Measurements from ENCODE around the gene PLPP1.
A peak's percentile ranks its signal among the peaks of the same experiment; 100 is the strongest.

The PLPP1 gene

GRCh38 chr5:55411876-55412275, 122.9 kb downstream of the PLPP1 start:
- H3K9me3 ChIP-seq (ENCODE audit: control insufficient read depth, low read length), result no peaks in the 10 kb centered on the region
- no peak overlapping the region for H2BK12ac ChIP-seq (ENCODE audit: low read length in 2 of 2)
- no peak overlapping the region for H2AFZ ChIP-seq (ENCODE audit: low read depth, low read length)
- no peak overlapping the region for H2BK120ac ChIP-seq (ENCODE audit: low read depth, low read length)
- H2BK5ac ChIP-seq (ENCODE audit: low read depth, low read length, poor library complexity, severe bottlenecking), result no peak overlapping the region
- no peaks in the 10 kb centered on the region for H3K27me3 ChIP-seq (ENCODE audit: control insufficient read depth in 1 of 2, insufficient read depth in 1 of 2, low read length in 2 of 2)
- no CpG with 5 or more reads among the region's 1 CpG for WGBS
- no peak overlapping the region for H4K91ac ChIP-seq (ENCODE audit: low read length)
- H3K4ac ChIP-seq (ENCODE audit: low read depth in 1 of 2, low read length in 2 of 2), result no peak overlapping the region
- no peak overlapping the region for H2BK15ac ChIP-seq (ENCODE audit: low read depth, poor library complexity, severe bottlenecking)
- no peak overlapping the region for H3K9ac ChIP-seq (ENCODE audit: low read length)
- peaks cover 3% of the 10 kb centered on the region for H3K4me1 ChIP-seq (ENCODE audit: control insufficient read depth, insufficient read depth, low read depth, low read length)
- no peak overlapping the region for H3K23ac ChIP-seq (ENCODE audit: low read length in 2 of 2)
- H3K4me3 ChIP-seq (ENCODE audit: insufficient read depth in 1 of 2, low read depth in 1 of 2, low read length in 2 of 2), result no peak overlapping the region
- no peak for DNase-seq
- H3K14ac ChIP-seq (ENCODE audit: low read length in 2 of 2), result no peak overlapping the region
- no peak overlapping the region for H3K18ac ChIP-seq (ENCODE audit: low read depth in 1 of 2, low read length in 2 of 2)
- H3K79me1 ChIP-seq (replicated peaks; ENCODE audit: low read length, poor library complexity, severe bottlenecking), result peaks cover 4% of the 10 kb centered on the region
- peaks cover 3 to 41% of the 10 kb centered on the region in 2 experiments for H3K36me3 ChIP-seq (ENCODE audit: control insufficient read depth in 1 of 2, insufficient read depth in 2 of 2, low read depth in 1 of 2, low read length in 2 of 2)
- no peak overlapping the region for H4K8ac ChIP-seq (ENCODE audit: low read length)
- H2AK5ac ChIP-seq (ENCODE audit: low read length, severe bottlenecking), result no peak overlapping the region
- no peak overlapping the region for H3K27ac ChIP-seq (ENCODE audit: low read length, poor library complexity, severe bottlenecking)
- no peak overlapping the region for H3K4me2 ChIP-seq (ENCODE audit: low read length, poor library complexity, severe bottlenecking)

GRCh38 chr5:55410845-55411244, 123.9 kb downstream of the PLPP1 start:
- DNase-seq, result no peak
- no peak overlapping the region for H3K23ac ChIP-seq (ENCODE audit: low read length in 2 of 2)
- H3K27ac ChIP-seq (ENCODE audit: low read length, poor library complexity, severe bottlenecking), result no peak overlapping the region
- peaks cover 3% of the 10 kb centered on the region for H3K4me1 ChIP-seq (ENCODE audit: control insufficient read depth, insufficient read depth, low read depth, low read length)
- H2BK12ac ChIP-seq (ENCODE audit: low read length in 2 of 2), result no peak overlapping the region
- H3K4me3 ChIP-seq (ENCODE audit: insufficient read depth in 1 of 2, low read depth in 1 of 2, low read length in 2 of 2), result no peak overlapping the region
- no peak overlapping the region for H3K4ac ChIP-seq (ENCODE audit: low read depth in 1 of 2, low read length in 2 of 2)
- H2BK5ac ChIP-seq (ENCODE audit: low read depth, low read length, poor library complexity, severe bottlenecking), result no peak overlapping the region
- 100% methylated on average over 2 of the region's 3 CpGs for WGBS
- H3K14ac ChIP-seq (ENCODE audit: low read length in 2 of 2), result no peak overlapping the region
- no peak overlapping the region for H3K4me2 ChIP-seq (ENCODE audit: low read length, poor library complexity, severe bottlenecking)
- H2BK15ac ChIP-seq (ENCODE audit: low read depth, poor library complexity, severe bottlenecking), result no peak overlapping the region
- peaks cover 3 to 51% of the 10 kb centered on the region in 2 experiments for H3K36me3 ChIP-seq (ENCODE audit: control insufficient read depth in 1 of 2, insufficient read depth in 2 of 2, low read depth in 1 of 2, low read length in 2 of 2)
- no peak overlapping the region for H3K18ac ChIP-seq (ENCODE audit: low read depth in 1 of 2, low read length in 2 of 2)
- H2AFZ ChIP-seq (ENCODE audit: low read depth, low read length), result no peak overlapping the region
- H2BK120ac ChIP-seq (ENCODE audit: low read depth, low read length), result no peak overlapping the region
- no peak overlapping the region for H3K9ac ChIP-seq (ENCODE audit: low read length)
- H2AK5ac ChIP-seq (ENCODE audit: low read length, severe bottlenecking), result no peak overlapping the region
- no peak overlapping the region for H4K91ac ChIP-seq (ENCODE audit: low read length)
- no peaks in the 10 kb centered on the region for H3K27me3 ChIP-seq (ENCODE audit: control insufficient read depth in 1 of 2, insufficient read depth in 1 of 2, low read length in 2 of 2)
- H4K8ac ChIP-seq (ENCODE audit: low read length), result no peak overlapping the region
- H3K9me3 ChIP-seq (ENCODE audit: control insufficient read depth, low read length), result no peaks in the 10 kb centered on the region
- H3K79me1 ChIP-seq (replicated peaks; ENCODE audit: low read length, poor library complexity, severe bottlenecking), result peaks cover 4% of the 10 kb centered on the region

GRCh38 chr5:55409775-55410174, 125.0 kb downstream of the PLPP1 start:
- H3K36me3 ChIP-seq (ENCODE audit: control insufficient read depth in 1 of 2, insufficient read depth in 2 of 2, low read depth in 1 of 2, low read length in 2 of 2), result peaks cover 5 to 58% of the 10 kb centered on the region in 2 experiments
- no peak overlapping the region for H4K8ac ChIP-seq (ENCODE audit: low read length)
- no CpG with 5 or more reads among the region's 1 CpG for WGBS
- H3K27ac ChIP-seq (ENCODE audit: low read length, poor library complexity, severe bottlenecking), result no peak overlapping the region
- no peak overlapping the region for H3K18ac ChIP-seq (ENCODE audit: low read depth in 1 of 2, low read length in 2 of 2)
- H2AFZ ChIP-seq (ENCODE audit: low read depth, low read length), result no peak overlapping the region
- no peak overlapping the region for H2BK12ac ChIP-seq (ENCODE audit: low read length in 2 of 2)
- H3K79me1 ChIP-seq (replicated peaks; ENCODE audit: low read length, poor library complexity, severe bottlenecking), result peaks cover 4% of the 10 kb centered on the region
- no peak overlapping the region for H4K91ac ChIP-seq (ENCODE audit: low read length)
- no peak overlapping the region for H3K4ac ChIP-seq (ENCODE audit: low read depth in 1 of 2, low read length in 2 of 2)
- H2BK5ac ChIP-seq (ENCODE audit: low read depth, low read length, poor library complexity, severe bottlenecking), result no peak overlapping the region
- no peak overlapping the region for H2BK15ac ChIP-seq (ENCODE audit: low read depth, poor library complexity, severe bottlenecking)
- no peak overlapping the region for H3K4me3 ChIP-seq (ENCODE audit: insufficient read depth in 1 of 2, low read depth in 1 of 2, low read length in 2 of 2)
- no peak overlapping the region for H3K23ac ChIP-seq (ENCODE audit: low read length in 2 of 2)
- H3K9me3 ChIP-seq (ENCODE audit: control insufficient read depth, low read length), result no peaks in the 10 kb centered on the region
- DNase-seq, result no peak
- no peak overlapping the region for H2BK120ac ChIP-seq (ENCODE audit: low read depth, low read length)
- no peak overlapping the region for H2AK5ac ChIP-seq (ENCODE audit: low read length, severe bottlenecking)
- peaks cover 3% of the 10 kb centered on the region for H3K4me1 ChIP-seq (ENCODE audit: control insufficient read depth, insufficient read depth, low read depth, low read length)
- no peak overlapping the region for H3K4me2 ChIP-seq (ENCODE audit: low read length, poor library complexity, severe bottlenecking)
- H3K14ac ChIP-seq (ENCODE audit: low read length in 2 of 2), result no peak overlapping the region
- no peaks in the 10 kb centered on the region for H3K27me3 ChIP-seq (ENCODE audit: control insufficient read depth in 1 of 2, insufficient read depth in 1 of 2, low read length in 2 of 2)
- no peak overlapping the region for H3K9ac ChIP-seq (ENCODE audit: low read length)

- H3K36me3 ChIP-seq (ENCODE audit: control insufficient read depth in 1 of 2, insufficient read depth in 2 of 2, low read depth in 1 of 2, low read length in 2 of 2), result peaks cover 3 to 67% of the 10 kb centered on the region in 2 experiments
- no peak overlapping the region for H2AFZ ChIP-seq (ENCODE audit: low read depth, low read length)
- H3K14ac ChIP-seq (ENCODE audit: low read length in 2 of 2), result no peak overlapping the region
- no peak overlapping the region for H4K8ac ChIP-seq (ENCODE audit: low read length)
- no peak overlapping the region for H4K91ac ChIP-seq (ENCODE audit: low read length)
- peak overlapping the region in 1 of 2 experiments; percentile 2 for H3K4me3 ChIP-seq (ENCODE audit: insufficient read depth in 1 of 2, low read depth in 1 of 2, low read length in 2 of 2)
- peaks cover 5% of the 10 kb centered on the region for H3K79me1 ChIP-seq (replicated peaks; ENCODE audit: low read length, poor library complexity, severe bottlenecking)
- no peak for DNase-seq
- no peaks in the 10 kb centered on the region for H3K27me3 ChIP-seq (ENCODE audit: control insufficient read depth in 1 of 2, insufficient read depth in 1 of 2, low read length in 2 of 2)
- peak overlapping the region; percentile 11 for H3K9ac ChIP-seq (ENCODE audit: low read length)
- WGBS, result 91% methylated on average over 3 of the region's 3 CpGs
- H2BK5ac ChIP-seq (ENCODE audit: low read depth, low read length, poor library complexity, severe bottlenecking), result no peak overlapping the region
- no peak overlapping the region for H3K4me2 ChIP-seq (ENCODE audit: low read length, poor library complexity, severe bottlenecking)
- no peaks in the 10 kb centered on the region for H3K9me3 ChIP-seq (ENCODE audit: control insufficient read depth, low read length)
- no peak overlapping the region for H2BK12ac ChIP-seq (ENCODE audit: low read length in 2 of 2)
- H2BK120ac ChIP-seq (ENCODE audit: low read depth, low read length), result no peak overlapping the region
- H3K4ac ChIP-seq (ENCODE audit: low read depth in 1 of 2, low read length in 2 of 2), result no peak overlapping the region
- H3K23ac ChIP-seq (ENCODE audit: low read length in 2 of 2), result no peak overlapping the region
- no peak overlapping the region for H2AK5ac ChIP-seq (ENCODE audit: low read length, severe bottlenecking)
- H3K18ac ChIP-seq (ENCODE audit: low read depth in 1 of 2, low read length in 2 of 2), result no peak overlapping the region
- no peak overlapping the region for H2BK15ac ChIP-seq (ENCODE audit: low read depth, poor library complexity, severe bottlenecking)
- no peak overlapping the region for H3K27ac ChIP-seq (ENCODE audit: low read length, poor library complexity, severe bottlenecking)
- peaks cover 3% of the 10 kb centered on the region for H3K4me1 ChIP-seq (ENCODE audit: control insufficient read depth, insufficient read depth, low read depth, low read length)
These were observed 126.8 kb downstream of the PLPP1 start for GRCh38 chr5:55407984-55408383.

Measured in mesenchymal stem cell (in vitro differentiated cells and primary cell).